Measurements from ENCODE around the gene ABCA4.
"Not testable (repeated sequence)": the region's sequence is repeated elsewhere in the genome, so short reads cannot be mapped to it uniquely, and the experiment has no call there.

ABCA4 gene

DNA sequence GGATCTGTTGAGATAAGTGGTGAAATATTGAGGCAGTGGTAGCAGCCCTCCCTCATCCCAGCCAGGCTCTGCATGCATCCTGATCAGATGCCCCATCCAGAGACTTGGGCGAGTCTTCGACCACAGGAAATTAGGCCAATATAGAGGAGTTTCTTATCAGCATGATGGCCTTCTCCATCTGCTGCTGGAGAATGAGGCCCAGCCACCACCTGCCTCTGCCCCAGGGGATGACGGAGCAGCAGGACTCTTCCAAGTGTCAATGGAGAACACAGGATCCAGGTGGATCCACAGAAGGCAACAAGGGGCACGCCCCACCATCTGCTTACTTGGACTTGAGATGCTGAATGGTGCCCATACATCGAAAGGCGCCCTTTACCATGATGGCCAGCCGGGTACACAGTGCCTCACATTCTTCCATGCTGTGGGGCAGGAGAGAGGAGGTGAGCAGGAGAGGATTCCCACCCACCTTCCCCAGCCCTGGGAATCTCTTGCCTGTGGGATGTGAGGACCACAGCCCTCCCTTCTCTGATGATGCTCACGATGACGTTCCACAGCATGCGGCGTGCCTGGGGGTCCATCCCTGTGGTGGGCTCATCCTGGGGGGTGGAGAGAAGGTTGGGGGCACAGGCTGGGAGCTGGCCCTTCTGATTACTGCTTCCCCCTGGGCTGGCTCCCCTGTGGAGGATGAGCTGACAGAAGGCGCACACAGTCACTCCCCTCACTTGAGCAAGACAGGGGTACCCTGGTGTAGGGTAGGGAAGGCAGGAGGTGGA lies 120.3 kb downstream of the ABCA4 start:
- no peak for DNase-seq

DNA sequence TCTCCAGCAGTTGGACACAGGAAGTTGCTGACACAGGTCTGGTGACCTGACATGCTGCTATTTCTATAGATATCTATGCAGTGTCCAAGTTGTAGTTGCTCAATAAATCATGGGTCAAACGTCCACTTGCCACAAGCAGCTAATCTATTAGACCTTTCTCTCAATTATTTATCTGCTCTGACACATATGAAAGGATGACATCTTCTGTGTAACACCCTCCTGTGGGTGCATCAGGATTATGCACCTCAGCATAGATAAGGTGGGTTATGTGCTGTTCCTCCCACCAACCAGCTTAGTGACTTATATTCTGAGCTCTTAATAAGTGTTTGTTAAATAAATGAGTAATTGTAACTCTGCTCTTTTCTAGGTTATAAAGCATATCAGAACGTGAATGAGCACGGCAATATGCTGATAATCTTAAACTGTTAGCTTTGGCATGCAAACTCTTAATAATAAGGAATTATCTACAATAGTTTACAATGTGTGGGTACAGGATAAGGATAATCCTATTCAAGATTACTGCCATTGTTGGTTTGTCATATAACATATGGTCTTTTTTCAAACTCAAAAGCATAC lies 121.0 kb downstream of the ABCA4 start:
- no peak for DNase-seq

- DNase-seq, result not testable (repeated sequence)
Measured at GRCh38 chr1:93998532-93998931, 122.4 kb downstream of the ABCA4 start.

GRCh38 chr1:93997756-93998155 lies 123.2 kb downstream of the ABCA4 start:
- DNase-seq, result no peak

GRCh38 chr1:93995837-93996536 lies 125.0 kb downstream of the ABCA4 start:
- no peak for DNase-seq

DNA sequence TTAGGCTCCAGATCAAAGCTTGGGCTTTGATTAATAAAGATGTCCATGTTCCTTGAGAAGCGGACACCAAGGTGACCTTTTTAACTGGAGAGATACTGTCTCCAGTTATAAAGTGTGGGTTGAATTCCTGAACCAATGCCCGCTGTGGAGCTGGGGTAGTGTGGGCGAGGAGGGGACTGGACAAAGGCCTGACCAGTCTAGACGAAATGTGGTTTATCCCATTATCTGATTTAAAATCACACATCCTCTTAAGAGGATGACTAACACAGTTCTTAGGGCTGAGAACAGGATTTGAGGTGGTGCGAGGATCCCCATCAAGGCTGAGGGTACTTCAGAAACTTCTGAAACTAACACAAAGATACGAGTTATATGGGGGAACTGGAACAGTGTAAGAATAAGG lies 127.2 kb downstream of the ABCA4 start:
- no peak for DNase-seq

- DNase-seq, result no peak
Measured at GRCh38 chr1:93992954-93993353, 128.0 kb downstream of the ABCA4 start.

- DNase-seq, result no peak
Measured at GRCh38 chr1:93992190-93992589, 128.8 kb downstream of the ABCA4 start.

GRCh38 chr1:93991271-93991670 lies 129.7 kb downstream of the ABCA4 start:
- no peak for DNase-seq

- not testable (repeated sequence) for DNase-seq
Measured at GRCh38 chr1:93990477-93990876, 130.5 kb downstream of the ABCA4 start.

- no peak for DNase-seq
Measured at GRCh38 chr1:93990010-93990409, 130.9 kb downstream of the ABCA4 start.

DNA sequence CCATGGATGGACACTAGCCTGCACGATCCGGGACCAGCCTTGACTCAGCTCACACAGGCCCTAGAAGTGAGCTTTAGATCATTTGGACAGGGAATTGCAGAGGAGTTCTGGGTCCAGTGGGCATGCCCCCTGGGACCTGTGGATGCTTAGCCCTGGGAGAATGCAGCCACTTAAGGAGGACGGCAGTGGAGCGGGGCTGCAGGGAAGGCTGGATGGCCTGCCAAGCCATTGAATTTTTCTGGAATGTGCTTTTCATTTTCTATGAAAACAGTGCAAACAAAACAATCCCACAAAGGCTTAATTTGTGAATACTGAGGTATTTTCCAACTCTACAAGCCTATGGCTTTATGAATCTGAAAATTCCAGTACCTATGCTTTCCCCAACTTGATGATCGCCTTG lies 131.3 kb downstream of the ABCA4 start:
- DNase-seq, result no peak

DNA sequence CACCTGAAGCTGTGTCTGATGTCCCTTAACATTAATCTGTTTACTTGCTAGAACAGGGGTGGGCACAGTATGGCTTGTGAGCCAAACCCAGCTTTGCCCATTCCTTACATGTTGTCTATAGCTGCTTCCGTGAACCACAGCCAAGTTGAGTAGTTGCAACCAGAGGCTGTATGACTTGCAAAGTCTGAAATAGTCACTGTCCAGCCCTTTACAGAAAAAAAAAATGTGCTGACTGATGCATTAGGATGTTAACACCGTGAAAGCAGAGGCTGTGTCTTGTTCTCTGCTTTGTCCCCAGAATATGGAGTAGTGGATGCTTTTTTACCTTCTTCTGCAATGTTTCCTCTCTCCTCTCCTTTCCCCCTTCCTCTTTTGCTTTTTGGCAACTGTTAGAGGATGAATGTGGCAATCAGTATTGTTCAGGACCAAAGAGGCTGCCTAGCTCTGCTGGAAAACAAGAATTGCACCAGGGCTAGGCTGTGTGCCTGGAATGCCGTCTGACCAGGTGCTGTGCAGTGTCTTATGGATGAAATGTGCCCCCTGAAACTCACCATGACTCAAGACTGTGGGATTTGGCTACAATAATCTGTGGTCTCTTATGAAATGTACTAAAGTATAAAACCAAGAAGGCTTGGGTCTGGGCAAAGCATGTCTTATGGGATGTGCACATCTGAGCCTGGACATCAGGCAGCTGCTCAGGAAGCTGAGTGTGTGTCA lies 132.2 kb downstream of the ABCA4 start:
- no peak for DNase-seq

GRCh38 chr1:93981274-93981667 lies 139.7 kb downstream of the ABCA4 start:
- DNase-seq, result no peak

- peak; percentile 5 for DNase-seq
Measured at GRCh38 chr1:93980320-93981273, 140.4 kb downstream of the ABCA4 start.

GRCh38 chr1:93979718-93980319 lies 141.1 kb downstream of the ABCA4 start:
- DNase-seq, result peak; percentile 51

DNA sequence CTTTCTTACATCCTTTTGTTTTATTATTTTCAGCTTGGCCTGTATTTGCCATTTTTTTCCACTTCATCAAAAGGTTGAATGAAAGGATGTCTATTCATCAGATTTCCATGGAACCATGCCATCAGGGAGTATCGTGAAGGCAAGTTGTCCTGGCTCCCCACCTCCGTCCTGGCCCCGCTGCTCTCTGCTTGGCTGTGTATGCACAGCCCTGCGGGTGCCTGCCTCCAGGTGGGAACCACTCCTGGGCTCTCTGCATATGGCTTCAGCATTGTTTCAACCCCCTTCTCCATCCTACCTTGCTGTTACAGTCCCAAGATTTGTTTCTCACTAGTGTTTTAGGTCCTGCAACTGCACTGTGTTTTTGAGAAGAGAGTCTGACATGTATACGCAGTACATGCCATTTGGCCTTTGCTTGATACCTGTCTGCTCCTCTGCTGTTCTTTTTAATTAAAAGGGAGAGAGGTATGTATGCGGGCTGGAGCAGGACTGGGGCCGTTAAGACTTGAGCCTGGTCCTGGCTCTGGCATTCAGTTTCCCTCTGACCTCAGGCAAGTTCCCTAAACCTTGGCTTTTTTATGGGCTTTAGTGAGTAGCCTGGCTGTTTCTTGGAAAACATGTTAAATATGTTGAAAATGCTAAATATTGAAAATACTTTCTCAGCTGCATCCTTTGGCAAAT lies 141.8 kb downstream of the ABCA4 start:
- no peak for DNase-seq

DNA sequence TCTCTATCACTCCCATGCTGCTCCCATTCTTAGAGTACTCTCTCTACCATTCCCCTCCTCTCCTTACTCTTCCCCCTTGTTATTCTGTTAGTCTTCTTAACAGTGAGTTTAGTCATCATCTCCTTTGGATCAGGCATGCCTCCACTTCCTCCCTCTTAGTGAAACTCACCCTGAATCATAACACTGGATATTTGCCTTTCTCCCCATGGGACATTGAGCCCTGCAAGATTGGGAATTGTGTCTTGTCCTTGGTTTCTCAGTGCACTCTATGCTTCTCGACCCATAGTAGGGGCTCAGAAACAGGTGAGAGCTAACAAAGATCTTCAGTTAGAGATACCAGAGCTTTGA lies 143.4 kb downstream of the ABCA4 start:
- DNase-seq, result no peak

DNA sequence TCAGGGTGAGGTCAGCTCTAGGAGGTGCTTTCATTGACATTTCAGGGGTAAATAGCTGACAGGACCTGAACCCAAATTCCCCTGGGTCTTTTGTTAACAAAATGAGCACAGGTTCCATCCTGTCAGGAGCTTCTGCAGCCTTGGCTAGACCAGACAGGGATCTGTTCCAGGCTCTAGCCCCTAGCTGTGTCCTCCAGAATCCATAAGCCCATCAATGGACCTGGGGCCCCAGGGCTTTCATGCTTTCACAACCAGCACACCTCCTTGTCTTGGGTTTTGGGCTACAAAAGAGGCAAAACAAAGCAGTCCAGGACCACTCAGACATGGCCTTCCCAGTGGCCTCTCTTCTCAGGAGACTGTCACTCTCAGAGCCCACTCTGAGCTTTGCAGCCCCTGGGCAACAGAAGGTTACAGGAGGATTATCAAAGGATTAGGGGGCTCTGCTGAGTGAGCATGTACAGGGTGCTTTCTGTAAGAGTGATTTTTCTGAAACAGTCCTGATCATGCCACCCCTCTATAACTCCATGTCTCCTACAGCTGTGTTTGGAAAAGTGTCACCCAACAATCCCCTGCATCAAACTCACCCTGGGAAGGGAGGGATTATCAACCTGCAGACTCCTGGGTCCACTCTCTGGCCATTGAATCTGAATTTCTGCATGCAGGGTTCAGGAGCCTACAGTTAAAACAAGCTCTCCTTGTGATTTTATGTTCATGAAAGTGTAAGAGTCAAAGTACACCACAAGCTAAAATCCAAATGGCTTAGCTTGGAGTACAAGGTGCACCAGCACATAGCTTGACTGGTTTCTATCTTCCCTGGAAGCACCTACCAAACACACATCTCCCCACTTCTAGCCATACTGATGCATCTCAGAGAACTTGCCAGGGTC lies 144.0 kb downstream of the ABCA4 start:
- DNase-seq, result peak; percentile 86

DNA sequence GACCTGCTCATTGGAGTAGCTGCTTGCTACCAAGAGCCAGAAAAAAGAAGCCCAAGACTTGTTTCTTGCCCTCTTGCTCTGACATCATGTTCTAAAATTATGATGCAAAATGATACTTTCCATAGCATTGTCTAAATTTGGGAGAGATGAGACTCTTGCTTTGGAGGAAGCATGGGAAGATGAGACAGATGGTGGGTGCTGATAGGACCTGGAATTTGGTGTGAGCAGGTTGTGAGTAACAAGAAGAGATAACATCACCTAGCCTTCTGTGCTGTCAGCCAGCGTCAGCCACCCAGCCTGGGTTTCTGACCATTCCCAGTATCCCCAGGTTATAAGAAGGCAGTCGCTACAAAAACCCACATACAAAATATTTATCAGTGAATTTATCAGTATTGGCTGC lies 144.7 kb downstream of the ABCA4 start:
- DNase-seq, result no peak
